NCI-H2029 treated with DMSO at 0.1 percent for 48 hours (cell line): ENCODE measurements around the gene COA1.
"Not testable (repeated sequence)": the region's sequence is repeated elsewhere in the genome, so short reads cannot be mapped to it uniquely, and the experiment has no call there.

Source experiments
- DNase-seq: peaks from one replicate; lab custom pipeline; 2025; lab: John Stamatoyannopoulos, UW

The COA1 gene, protein sequence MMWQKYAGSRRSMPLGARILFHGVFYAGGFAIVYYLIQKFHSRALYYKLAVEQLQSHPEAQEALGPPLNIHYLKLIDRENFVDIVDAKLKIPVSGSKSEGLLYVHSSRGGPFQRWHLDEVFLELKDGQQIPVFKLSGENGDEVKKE

DNA sequence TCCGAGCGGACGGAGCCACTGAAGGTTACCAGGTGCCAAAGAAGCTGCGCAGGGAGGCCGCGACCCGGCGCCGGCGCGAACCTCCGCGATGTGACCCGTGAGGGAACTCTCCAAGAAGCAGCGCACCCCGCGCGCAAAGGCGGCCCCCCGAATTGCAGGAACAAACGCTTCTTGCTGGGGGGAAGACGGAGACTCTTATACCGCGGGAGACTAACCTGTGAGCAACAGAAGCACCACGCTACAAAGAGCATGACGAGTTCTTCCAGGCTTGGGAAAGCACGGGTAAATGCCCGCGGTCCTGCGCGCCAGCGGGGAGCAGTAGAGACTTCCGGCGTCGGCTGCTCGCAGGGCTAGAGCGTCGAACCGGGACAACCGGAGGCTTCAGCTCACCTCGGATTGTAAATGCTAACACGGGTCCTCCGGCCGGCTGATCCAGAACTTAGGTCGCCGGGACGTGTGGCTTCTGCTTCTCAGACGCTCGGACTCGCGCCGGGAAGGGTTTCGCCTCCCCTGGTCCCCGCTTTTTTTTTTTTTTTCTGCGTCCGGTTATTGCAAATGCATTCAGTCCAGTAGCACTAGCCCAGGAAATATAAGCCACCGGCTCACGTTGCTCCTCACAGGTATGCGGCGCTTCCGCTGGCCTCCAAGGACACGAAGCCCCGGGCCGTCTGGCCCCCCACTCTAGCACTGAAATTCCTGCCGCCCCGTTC is at the start of gene COA1:
Gene COA1 (minus strand): TSS at position 310 of the 710 bp plus-strand sequence. CDS start 80,909 bp downstream, outside the sequence.
- peak; percentile 73 for DNase-seq

DNA sequence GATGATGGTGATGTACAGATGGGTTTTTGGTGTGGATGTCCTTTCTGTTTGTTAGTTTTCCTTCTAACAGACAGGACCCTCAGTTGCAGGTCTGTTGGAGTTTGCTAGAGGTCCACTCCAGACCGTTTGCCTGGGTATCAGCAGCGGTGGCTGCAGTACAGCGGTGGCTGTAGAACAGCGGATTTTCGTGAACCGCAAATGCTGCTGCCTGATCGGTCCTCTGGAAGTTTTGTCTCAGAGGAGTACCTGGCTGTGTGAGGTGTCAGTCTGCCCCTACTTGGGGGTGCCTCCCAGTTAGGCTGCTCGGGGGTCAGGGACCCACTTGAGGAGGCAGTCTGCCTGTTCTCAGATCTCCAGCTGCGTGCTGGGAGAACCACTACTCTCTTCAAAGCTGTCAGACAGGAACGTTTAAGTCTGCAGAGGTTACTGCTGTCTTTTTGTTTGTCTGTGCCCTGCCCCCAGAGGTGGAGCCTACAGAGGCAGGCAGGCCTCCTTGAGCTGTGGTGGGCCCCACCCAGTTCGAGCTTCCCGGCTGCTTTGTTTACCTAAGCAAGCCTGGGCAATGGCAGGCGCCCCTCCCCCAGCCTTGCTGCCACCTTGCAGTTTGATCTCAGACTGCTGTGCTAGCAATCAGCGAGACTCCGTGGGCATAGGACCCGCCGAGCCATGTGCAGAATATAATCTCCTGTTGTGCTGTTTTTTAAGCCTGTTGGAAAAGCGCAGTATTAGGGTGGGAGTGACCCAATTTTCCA is 49.1 kb upstream of the COA1 start:
- not testable (repeated sequence) for DNase-seq

DNA sequence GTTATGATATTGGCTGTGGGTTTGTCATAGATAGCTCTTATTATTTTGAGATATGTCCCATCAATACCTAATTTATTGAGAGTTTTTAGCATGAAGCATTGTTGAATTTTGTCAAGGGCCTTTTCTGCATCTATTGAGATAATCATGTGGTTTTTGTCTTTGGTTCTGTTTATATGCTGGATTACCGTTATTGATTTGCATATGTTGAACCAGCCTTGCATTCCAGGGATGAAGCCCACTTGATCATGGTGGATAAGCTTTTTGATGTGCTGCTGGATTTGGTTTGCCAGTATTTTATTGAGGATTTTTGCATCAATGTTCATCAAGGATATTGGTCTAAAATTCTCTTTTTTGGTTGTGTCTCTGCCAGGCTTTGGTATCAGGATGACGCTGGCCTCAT is 45.9 kb upstream of the COA1 start:
- not testable (repeated sequence) for DNase-seq

DNA sequence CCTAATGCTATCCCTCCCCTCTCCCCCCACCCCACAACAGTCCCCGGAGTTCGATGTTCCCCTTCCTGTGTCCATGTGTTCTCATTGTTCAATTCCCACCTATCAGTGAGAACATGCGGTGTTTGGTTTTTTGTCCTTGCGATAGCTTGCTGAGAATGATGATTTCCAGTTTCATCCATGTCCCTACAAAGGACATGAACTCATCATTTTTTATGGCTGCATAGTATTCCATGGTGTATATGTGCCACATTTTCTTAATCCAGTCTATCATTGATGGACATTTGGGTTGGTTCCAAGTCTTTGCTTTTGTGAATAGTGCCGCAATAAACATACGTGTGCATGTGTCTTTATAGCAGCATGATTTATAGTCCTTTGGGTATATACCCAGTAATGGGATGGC is 43.9 kb upstream of the COA1 start:
- DNase-seq: not testable (repeated sequence)

DNA sequence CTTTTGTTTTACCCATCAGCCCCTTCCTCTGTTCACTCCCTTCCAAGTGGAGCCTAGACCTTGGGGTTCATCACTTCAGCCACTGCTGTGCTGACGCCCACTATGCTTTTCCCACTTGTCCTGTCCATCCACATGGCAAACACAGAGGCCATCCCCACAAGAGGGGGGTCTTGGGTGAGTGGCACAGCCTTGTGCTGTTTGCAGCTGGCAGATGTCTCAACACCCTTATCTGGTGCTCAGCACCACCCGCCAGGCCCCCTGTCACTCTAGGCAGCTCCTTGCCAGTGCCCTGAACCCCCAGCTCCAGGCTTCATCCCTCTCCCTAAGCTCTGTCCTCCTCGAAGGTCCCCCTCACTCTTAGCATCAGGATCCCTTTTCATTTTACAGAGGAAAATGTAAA is 42.2 kb upstream of the COA1 start:
- no peak for DNase-seq

DNA sequence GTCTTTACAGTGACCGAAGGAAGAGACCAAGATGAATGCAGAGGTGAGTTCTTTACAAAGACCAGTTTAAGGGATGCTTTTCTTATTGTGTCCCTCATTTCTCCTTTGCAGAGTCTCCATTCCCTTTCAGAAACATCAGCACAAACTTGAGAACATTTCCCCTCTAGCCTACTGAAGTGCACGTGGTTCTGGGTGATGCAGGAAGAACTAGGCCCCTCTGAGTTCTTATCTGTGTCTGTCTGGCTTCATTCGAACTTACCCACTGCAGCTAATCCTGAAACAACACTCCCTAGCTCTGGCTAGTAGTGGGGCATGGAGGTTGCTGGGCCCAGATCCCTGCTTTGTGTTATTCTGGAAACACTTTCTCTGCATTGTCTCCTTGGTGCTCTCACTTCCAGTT is 41.8 kb upstream of the COA1 start:
- DNase-seq: no peak

DNA sequence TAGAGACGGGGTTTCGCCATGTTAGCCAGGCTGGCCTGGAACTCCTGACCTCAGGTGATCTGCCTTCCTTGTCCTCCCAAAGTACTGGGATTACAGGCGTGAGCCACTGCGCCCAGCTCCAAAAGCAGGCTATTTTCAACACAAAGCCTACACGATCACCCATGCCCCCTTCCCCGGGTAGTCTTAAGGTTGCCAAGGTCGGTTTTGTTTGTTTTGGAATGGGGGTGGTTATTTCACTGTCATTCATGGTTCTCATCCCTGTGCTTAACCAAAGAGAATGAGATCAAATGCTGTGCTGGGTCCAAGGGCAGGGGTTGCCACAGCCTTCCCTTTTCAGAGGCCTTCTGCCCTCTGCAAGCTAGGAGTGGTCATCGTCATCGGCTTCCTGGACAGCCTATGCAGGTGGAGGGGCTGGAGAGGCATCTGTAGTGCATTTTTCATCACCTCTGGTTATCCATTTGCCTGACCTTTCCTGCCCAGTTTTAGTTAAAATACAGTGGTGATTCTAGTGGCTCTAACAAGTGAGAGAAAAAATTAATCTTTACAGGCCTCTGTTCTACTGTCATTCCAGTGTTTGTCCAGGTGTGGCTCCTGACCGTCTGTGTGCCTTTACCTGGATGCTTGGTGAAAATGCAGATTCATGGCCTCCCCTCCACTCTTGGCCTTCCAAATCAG is 40.6 kb upstream of the COA1 start:
- DNase-seq: no peak

DNA sequence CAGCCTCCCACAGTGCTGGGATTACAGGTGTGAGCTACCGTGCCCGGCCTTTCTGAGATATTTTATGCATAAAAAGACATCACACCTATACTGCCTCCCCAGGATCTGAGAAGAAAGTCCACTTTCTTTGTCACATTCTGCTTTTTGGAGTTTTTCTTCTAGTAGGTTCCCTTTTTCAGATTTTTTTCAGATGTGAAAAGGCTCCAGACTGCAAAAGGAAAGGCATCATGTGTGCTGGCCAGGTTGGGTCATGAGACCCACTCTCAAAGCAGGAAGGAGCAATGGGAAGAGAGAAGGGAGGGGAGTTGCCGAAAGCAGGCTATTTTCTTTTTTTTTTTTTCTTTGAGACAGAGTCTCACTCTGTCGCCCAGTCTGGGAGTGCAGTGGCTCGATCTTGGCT is 40.0 kb upstream of the COA1 start:
- DNase-seq: no peak

DNA sequence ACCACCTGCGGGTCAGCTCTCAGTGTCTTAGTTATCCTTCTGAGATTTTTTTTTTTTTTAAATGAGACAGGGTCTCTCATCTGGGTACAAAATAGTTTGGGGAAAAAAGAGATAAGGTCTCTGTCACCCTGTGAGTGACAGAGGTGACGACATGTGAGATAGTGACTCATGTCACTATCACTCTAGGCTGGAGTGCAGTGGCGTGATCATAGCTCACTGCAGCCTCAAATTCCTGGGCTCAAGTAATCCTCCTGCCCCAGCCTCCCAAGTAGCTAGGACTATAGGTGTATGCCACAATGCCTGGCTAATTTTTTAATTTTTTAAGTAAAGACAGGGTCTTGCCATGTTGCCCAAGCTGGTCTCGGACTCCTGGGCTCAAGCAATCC is 39.6 kb upstream of the COA1 start:
- no peak for DNase-seq

DNA sequence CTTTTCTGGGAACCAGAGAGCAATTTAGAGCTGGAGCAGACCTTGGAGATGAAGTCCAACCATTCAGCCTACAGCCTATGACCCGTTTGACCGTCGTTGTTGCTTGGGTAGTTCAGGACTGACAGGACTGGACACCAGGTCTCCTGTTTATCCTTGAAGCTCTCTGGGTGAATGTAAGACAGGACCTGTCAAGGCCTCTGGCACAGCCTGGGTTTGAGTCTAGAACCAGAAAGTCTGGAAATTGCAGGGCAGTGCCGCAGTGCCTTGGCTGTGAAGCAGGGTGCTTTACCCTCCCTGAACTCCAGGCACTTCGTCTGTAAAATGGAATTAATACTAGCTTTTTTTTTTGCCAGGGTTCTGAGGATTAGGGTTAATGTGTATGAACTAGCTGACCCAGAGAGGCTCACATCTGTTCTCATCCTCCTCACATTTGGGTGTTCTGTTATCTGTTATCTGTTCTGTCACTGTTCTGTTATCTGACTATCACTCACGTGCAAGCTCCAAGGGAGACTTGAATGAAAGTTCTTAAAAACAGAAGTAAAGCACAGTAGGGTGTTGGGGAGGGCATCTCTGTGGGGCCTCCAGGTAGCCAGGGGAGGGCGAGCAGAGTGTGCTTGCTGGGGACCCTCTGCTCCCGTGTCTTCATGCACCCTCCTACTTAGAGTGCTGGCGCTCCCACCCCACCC is 39.0 kb upstream of the COA1 start:
- no peak for DNase-seq

DNA sequence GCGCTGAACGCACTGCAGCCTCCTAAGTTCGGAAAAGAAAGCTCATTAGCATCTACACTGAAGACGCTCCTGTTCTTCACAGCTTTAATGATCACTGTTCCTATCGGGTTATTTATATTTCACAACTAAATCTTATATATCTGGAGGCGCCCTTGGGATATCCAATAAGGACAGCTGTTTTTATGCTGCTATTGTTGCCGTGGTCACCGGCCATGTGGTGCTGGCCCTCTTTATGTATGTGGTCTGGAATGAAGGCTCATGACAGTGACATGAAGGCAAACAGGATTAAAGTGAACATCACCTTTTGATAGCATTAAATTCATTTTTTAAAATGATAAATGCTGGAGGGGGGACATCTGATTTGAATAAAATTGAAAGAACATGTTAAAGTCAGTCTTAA is 38.0 kb upstream of the COA1 start:
- no peak for DNase-seq

DNA sequence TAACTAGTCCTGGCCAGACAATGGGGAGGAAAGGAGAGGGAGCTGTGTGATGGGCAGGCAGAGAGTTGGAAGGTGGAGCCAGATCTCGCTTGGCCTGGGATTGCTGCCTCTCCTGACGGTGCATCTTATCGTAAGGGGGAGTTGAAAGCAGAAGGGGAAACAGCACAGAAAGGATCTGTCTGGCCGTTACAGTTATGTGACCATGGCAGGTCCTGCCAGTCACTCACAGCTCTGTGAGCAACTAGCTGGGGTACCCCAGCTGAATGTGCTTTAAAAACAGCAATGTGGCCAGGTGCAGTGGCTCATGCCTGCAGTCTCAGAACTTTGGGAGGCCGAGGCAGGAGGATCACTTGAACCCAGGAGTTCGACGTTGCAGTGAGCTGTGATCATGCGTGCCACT is 37.2 kb upstream of the COA1 start:
- no peak for DNase-seq

DNA sequence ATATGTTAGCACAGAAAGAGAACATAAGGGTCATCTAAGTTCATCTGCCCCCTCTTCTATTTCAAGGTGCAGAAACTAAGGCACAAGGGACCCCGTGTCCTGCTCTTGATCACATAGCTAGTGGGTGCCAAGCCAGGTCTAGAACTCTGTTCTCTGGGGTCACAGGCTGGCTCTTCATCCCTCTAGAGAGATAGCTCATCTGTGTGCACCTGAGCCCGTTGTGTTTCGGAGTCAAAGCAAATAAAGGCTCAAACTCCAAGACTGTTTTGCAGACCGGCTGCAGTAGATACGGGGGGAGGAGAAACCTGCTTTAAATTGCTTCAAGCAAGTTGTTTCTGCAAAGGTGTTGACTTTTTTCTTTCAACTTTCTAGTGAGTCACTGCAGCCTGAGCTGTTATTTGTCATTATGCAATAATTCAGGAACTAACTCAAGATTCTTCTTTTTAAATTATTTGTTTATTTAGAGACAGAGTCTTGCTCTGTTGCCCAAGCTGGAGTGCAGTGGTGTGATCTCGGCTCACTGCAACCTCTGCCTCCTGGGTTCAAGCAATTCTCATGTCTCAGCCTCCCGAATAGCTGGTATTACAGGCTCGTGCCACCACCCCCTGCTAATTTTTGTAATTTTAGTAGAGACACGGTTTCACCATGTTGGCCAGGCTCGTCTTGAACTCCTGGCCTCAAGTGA is 35.6 kb upstream of the COA1 start:
- no peak for DNase-seq

DNA sequence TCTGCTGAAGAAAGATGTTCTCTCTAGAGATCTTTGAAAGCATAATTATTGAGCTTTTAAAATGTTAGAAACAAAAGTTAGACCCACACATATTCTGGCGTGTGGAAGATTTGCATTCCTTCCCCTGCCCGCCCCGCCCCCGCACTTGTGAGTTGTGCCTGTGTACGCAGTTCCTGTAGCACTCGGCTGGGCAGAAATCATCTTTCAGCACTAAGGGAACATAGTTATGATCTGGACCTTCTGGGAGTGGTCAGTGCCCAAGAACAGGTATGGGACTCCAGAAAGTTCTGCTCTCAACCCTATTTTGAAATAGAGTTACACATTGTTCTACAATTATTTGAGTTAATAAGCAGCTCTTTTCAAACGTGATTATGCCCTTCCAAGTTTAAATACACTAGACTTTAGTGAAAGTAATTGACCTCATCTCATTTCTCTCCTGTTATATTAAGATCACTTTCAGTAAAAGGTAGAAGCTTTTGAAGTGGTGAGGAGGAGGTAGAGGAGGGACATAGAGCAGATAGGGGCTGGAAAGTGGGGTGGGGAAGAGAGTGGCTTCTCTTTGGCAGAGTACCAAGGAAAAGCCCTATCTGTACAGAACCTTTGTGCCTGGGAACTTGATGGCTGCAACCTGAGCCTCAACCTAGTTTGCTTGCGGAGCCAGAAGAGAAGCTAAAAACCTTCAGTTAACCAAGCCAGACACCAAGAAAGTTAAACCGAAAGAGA is 34.9 kb upstream of the COA1 start:
- no peak for DNase-seq

DNA sequence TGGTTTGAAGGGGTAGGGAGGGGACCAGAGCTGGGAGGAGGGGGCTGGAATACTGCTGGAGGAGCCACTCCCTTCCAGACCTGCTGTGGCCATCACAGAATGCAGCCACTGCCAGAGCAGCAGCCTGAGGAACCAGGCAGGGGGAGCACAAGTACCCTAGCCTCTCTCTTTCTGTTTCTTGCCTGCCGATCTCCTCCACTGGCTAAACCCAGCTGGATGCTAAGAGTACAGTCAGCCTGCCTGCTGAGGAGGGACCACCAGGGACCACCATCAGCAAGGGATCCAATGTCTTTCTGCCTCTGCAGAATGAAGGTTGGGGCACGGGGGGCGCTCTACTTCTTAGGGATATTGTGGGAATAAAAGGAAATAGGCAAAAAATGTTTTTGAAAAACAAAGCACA is 33.9 kb upstream of the COA1 start:
- no peak for DNase-seq

DNA sequence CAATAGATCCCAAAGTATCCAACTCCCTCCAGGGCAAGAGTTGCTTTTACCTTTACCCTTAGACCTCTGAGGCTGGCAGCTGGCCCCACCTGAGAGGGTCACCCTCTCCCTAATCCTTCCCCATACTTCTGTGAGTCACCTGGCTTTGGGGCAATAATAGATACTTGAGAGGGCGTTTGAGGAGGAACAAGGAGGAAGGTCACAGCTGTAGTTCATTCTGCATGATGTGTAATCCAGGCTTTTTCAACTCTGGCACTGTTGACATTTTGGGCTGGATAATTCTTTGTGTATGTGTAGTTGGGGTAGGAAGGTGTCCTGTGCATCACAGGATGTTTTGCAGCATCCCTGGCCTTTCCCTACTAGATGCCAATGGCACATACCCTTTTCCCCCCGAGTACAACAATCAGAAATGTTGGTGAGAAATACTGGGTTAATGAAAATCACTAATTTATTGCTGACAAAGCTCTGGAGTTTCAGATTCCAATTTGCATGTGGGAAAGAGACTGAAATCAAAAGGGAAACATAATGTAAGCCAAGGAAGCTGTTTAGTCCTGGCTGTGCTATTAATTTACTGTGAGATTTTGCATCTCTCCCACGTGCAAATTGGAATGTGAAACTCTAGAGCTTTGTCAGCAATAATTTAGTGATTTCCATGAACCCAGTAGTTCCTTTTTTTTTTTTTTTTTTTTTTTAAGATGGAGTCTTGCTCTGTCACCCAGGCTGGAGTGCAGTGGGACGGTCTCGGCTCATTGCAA is 32.8 kb upstream of the COA1 start:
- no peak for DNase-seq

DNA sequence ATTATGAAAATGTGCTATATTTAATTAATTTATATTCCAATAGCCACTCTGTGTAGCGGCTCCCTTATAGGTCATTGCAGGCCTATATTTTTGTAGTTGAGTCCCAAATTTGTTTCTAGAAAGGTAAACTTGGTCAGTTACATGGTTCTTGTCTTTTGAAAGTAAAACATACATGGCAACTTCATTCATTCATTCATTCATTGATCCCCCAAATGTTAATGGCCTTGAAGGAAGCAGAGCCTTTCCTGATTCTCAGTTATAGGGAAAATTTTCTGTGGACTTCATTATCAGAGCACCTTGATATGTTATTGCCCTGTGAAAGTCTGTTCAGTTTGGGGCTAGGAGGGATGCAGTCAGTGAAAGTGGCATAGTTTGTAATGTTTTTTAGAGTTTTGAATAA is 32.1 kb upstream of the COA1 start:
- no peak for DNase-seq

DNA sequence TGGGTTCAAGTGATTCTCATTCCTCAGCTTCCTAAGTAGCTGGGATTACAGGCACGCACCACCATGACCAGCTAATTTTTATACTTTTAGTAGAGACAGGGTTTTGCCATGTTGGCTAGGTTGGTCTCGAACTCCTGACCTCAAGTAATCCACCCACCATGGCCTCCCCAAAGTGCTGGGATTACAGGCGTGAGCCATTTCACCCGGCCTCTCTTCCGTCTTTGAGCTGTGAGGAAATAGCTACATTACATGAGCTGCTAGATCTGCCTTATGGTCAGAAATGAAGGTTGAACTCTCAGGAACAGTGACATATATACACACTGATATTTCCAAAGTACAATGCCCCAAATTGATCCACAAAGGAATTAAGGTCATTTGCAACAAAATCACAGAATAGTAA is 31.5 kb upstream of the COA1 start:
- no peak for DNase-seq

DNA sequence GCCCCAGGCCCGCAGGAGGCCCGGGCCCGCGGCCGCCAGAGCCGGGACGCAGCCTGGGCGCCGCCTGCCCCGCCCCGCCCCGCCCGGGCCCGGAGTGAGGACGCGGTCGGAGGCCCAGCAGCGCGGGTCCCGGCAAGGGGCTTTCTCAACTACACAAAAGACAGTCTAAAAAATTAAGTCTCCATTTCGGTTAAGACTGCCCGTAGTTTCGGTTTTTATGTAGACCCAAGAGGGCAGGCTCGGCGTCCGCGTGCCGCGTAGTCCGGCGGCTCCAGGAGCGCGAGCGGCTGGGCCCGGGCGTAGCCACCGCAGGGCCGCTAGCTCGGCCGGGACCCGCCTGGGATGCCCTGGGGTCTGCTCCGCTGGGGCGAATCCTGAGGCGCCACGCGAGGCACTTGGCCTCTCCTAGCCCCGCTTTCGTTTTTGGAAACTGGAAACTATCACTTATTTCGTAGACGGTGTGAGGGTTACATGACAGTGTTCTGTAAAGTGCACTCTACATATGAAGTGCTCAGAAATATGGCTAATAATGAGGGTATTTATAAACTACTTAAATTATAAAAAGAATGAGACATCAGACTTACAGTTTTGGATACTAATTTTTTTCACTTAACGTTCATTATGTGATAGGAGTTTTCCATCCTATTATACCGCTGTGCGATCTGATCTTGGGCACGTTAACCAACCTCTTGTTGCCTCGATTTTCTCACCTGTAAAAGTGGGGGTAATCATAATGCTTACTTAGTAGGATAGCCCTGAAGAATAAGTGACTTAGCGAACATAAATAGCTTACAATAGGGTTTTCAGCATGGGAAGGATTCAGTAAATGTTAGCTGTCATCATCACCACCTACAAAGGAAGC is 29.7 kb upstream of the COA1 start:
- no peak for DNase-seq
